IMR-90 (cell line): ENCODE measurements around the gene UBE2C.

Experiments used
- BHLHE40 ChIP-seq: fragments of 150-350 bp; IDR thresholded peaks from 2 replicates; pipeline ENCODE4 v1.6.1; 2016; ENCODE audit warnings: mild to moderate bottlenecking, low read depth, low read length
- CEBPB ChIP-seq: IDR thresholded peaks from 2 replicates; pipeline ENCODE4 v1.6.1; 2012; ENCODE audit warnings: low read depth, low read length, improper control_type of control experiment
- FOS ChIP-seq: fragments of 150-350 bp; IDR thresholded peaks from 2 replicates; pipeline ENCODE4 v1.6.1; 2016; ENCODE audit warnings: low read depth, low read length
- MAFK ChIP-seq: IDR thresholded peaks from 2 replicates; pipeline ENCODE4 v1.6.1; 2012; ENCODE audit warnings: low read depth, low read length, improper control_type of control experiment
- MAZ ChIP-seq: IDR thresholded peaks from 2 replicates; pipeline ENCODE4 v1.6.1; 2012; ENCODE audit warnings: low read depth, mild to moderate bottlenecking, low read length, improper control_type of control experiment, moderate library complexity, borderline replicate concordance
- MXI1 ChIP-seq: IDR thresholded peaks from 2 replicates; pipeline ENCODE4 v1.6.1; 2012; ENCODE audit warnings: low read depth, mild to moderate bottlenecking, low read length, moderate library complexity, borderline replicate concordance
- NFE2L2 ChIP-seq: fragments of 150-350 bp; IDR thresholded peaks from 2 replicates; pipeline ENCODE4 v1.6.1; 2016; ENCODE audit warnings: low read depth, mild to moderate bottlenecking, low read length
- POLR2A ChIP-seq: IDR thresholded peaks from 2 replicates; pipeline ENCODE4 v1.6.1; 2012; ENCODE audit warnings: mild to moderate bottlenecking, low read depth, low read length
- RAD21 ChIP-seq: IDR thresholded peaks from 2 replicates; pipeline ENCODE4 v1.6.1; 2012; ENCODE audit warnings: low read length, improper control_type of control experiment
- RCOR1 ChIP-seq: IDR thresholded peaks from 2 replicates; pipeline ENCODE4 v1.6.1; 2012; ENCODE audit warnings: mild to moderate bottlenecking, low read length, improper control_type of control experiment; ENCODE audit not compliant: insufficient replicate concordance
- RFX5 ChIP-seq: IDR thresholded peaks from 2 replicates; pipeline ENCODE4 v1.8.0; 2012; ENCODE audit warnings: low read depth, mild to moderate bottlenecking, low read length, moderate library complexity
- TF ChIP-seq, protein P1 (sequence below): conservative IDR thresholded peaks from 2 replicates; pipeline ENCODE4 v1.5.1; 2012; ENCODE audit warnings: mild to moderate bottlenecking, low read depth, low read length, improper control_type of control experiment
- TF ChIP-seq, protein P2 (sequence below): fragments of 150-350 bp; IDR thresholded peaks from 2 replicates; pipeline ENCODE4 v1.6.1; 2017; ENCODE audit warnings: mild to moderate bottlenecking, antibody characterized with exemption, low read length, low read depth
- TF ChIP-seq, protein P3 (sequence below): fragments of 150-350 bp; IDR thresholded peaks from 2 replicates; pipeline ENCODE4 v1.6.1; 2016; ENCODE audit warnings: low read depth, mild to moderate bottlenecking, low read length, moderate library complexity, borderline replicate concordance

DNA sequence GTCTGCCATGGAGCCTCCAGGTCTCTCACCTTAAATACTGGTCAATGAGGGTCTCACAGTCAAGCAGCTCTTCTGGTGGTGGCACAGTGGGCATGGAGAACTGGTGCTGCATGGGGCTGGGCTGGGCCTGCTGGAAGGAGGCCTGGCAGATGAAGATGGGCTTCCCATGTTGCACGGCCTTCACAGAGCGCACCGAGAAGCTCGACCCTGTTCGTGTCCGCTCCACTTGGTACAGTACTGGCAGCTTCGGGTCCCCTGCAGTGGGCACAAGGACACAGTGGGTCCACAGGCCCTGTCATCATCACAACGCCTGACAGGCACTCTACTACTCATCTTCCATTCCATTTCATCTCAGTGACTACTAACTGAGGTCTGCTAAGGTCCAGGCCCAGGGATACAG, 36.0 kb downstream of the UBE2C start:
- TF ChIP-seq, protein P1, sequence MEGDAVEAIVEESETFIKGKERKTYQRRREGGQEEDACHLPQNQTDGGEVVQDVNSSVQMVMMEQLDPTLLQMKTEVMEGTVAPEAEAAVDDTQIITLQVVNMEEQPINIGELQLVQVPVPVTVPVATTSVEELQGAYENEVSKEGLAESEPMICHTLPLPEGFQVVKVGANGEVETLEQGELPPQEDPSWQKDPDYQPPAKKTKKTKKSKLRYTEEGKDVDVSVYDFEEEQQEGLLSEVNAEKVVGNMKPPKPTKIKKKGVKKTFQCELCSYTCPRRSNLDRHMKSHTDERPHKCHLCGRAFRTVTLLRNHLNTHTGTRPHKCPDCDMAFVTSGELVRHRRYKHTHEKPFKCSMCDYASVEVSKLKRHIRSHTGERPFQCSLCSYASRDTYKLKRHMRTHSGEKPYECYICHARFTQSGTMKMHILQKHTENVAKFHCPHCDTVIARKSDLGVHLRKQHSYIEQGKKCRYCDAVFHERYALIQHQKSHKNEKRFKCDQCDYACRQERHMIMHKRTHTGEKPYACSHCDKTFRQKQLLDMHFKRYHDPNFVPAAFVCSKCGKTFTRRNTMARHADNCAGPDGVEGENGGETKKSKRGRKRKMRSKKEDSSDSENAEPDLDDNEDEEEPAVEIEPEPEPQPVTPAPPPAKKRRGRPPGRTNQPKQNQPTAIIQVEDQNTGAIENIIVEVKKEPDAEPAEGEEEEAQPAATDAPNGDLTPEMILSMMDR = no peak
- no peak for TF ChIP-seq MXI1
- no peak for TF ChIP-seq POLR2A
- no peak for TF ChIP-seq RFX5
- TF ChIP-seq, protein P2, sequence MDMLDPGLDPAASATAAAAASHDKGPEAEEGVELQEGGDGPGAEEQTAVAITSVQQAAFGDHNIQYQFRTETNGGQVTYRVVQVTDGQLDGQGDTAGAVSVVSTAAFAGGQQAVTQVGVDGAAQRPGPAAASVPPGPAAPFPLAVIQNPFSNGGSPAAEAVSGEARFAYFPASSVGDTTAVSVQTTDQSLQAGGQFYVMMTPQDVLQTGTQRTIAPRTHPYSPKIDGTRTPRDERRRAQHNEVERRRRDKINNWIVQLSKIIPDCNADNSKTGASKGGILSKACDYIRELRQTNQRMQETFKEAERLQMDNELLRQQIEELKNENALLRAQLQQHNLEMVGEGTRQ = no peak
- TF ChIP-seq, protein P3, sequence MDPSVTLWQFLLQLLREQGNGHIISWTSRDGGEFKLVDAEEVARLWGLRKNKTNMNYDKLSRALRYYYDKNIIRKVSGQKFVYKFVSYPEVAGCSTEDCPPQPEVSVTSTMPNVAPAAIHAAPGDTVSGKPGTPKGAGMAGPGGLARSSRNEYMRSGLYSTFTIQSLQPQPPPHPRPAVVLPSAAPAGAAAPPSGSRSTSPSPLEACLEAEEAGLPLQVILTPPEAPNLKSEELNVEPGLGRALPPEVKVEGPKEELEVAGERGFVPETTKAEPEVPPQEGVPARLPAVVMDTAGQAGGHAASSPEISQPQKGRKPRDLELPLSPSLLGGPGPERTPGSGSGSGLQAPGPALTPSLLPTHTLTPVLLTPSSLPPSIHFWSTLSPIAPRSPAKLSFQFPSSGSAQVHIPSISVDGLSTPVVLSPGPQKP = no peak
- TF ChIP-seq RAD21 = no peak
- TF ChIP-seq NFE2L2 = no peak
- TF ChIP-seq BHLHE40 = no peak
- no peak for TF ChIP-seq MAFK
- no peak for TF ChIP-seq CEBPB
- TF ChIP-seq FOS = no peak
- TF ChIP-seq MAZ = no peak
- TF ChIP-seq RCOR1 = no peak
